Stomach smooth muscle (tissue), 2 donors: ENCODE measurements around the gene HTD2.
"Not testable (repeated sequence)": the region's sequence is repeated elsewhere in the genome, so short reads cannot be mapped to it uniquely, and the experiment has no call there.

Experiments
- H3K27ac ChIP-seq: one replicate; pipeline ENCODE4 v1.7.0; 2013; ENCODE audit warnings: mild to moderate bottlenecking, low read length, inconsistent platforms
- H3K27me3 ChIP-seq, 2 donors: one replicate each; pipeline ENCODE4 v1.7.0; 2013; ENCODE audit warnings: low read length in 2 of 2; ENCODE audit not compliant: insufficient read depth in 2 of 2, control insufficient read depth in 1 of 2
- H3K36me3 ChIP-seq, 2 donors: one replicate each; pipeline ENCODE4 v1.7.0; 2013; ENCODE audit warnings: low read length in 2 of 2; ENCODE audit not compliant: control insufficient read depth in 2 of 2, insufficient read depth in 2 of 2
- H3K4me1 ChIP-seq: one replicate; pipeline ENCODE4 v1.7.0; 2013; ENCODE audit warnings: low read length; ENCODE audit not compliant: control insufficient read depth, insufficient read depth
- H3K4me3 ChIP-seq, 2 donors: one replicate each; pipeline ENCODE4 v1.7.0; 2013; ENCODE audit warnings: low read length in 2 of 2
- H3K9ac ChIP-seq, 2 donors: one replicate each; pipeline ENCODE4 v1.7.0; 2013; ENCODE audit warnings: low read length in 2 of 2, mild to moderate bottlenecking in 1 of 2
- H3K9me3 ChIP-seq, 2 donors: one replicate each; pipeline ENCODE4 v1.7.0; 2013; ENCODE audit warnings: low read length in 2 of 2; ENCODE audit not compliant: control insufficient read depth in 2 of 2
- donor health status: healthy.
- donor health status: Pancreatic carcinoma.

HTD2 gene

GRCh38 chr3:58333206-58334012 is 27.1 kb downstream of the HTD2 start:
- Histone ChIP-seq H3K4me1 (peaks cover 16% of the 10 kb centered on the region), H3K9me3 (no peaks in the 10 kb centered on the region), H3K4me3 (peak overlapping the region; percentile 85 to 88), H3K9ac (peak overlapping the region; percentile 68 to 73), H3K36me3 (peaks cover 0 to 2% of the 10 kb centered on the region in 2 donors), H3K27me3 (no peaks in the 10 kb centered on the region), H3K27ac (peak overlapping the region; percentile 31)

DNA sequence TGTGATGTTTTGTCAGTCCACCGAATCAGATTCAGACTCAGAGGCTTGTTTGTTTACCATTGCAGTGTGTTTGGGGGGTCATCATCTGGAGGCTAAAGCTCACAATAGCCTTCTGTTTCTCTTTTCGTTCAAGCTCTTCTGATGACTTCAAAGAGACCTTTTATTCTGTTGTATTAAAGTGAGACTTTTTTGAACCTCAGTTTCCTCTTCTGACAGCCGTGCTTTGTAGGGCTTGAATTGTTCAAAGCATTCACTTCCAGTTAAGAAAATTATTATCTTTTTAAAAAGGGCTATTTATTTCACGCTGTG is 27.6 kb downstream of the HTD2 start:
- Histone ChIP-seq H3K27me3 (no peaks in the 10 kb centered on the region), H3K4me3 (peak overlapping the region; percentile 85 to 88), H3K27ac (peak overlapping the region; percentile 31), H3K4me1 (peaks cover 16% of the 10 kb centered on the region), H3K9ac (peak overlapping the region; percentile 68 to 73), H3K9me3 (no peaks in the 10 kb centered on the region), H3K36me3 (peaks cover 0 to 2% of the 10 kb centered on the region in 2 donors)

- Histone ChIP-seq H3K4me3 (peak overlapping the region; percentile 56 to 88), H3K9ac (peak overlapping the region in 1 of 2 donors; percentile 73)
Measured at GRCh38 chr3:58334506-58334884, 28.2 kb downstream of the HTD2 start.

GRCh38 chr3:58335652-58335947 is 29.3 kb downstream of the HTD2 start:
- Histone ChIP-seq H3K4me3 (peak overlapping the region in 1 of 2 donors; percentile 54), H3K4me1 (peaks cover 16% of the 10 kb centered on the region), H3K27ac (no peak overlapping the region), H3K9me3 (no peaks in the 10 kb centered on the region), H3K27me3 (no peaks in the 10 kb centered on the region), H3K9ac (peak overlapping the region in 1 of 2 donors; percentile 46), H3K36me3 (peaks cover 0 to 3% of the 10 kb centered on the region in 2 donors)

More at GRCh38 chr3:58334506-58334884, 28.2 kb downstream of the HTD2 start:
- H3K4me1 ChIP-seq, result peaks cover 16% of the 10 kb centered on the region
- peaks cover 0 to 2% of the 10 kb centered on the region in 2 donors for H3K36me3 ChIP-seq
- H3K27me3 ChIP-seq, result no peaks in the 10 kb centered on the region
- peak overlapping the region; percentile 18 for H3K27ac ChIP-seq
- H3K9me3 ChIP-seq, result no peaks in the 10 kb centered on the region

- no peak overlapping the region for H3K27ac ChIP-seq
- H3K4me1 ChIP-seq, result peaks cover 18% of the 10 kb centered on the region
- no peak overlapping the region for H3K4me3 ChIP-seq
- no peak overlapping the region for H3K9ac ChIP-seq
- H3K36me3 ChIP-seq, result peaks cover 0 to 3% of the 10 kb centered on the region in 2 donors
- H3K9me3 ChIP-seq, result no peaks in the 10 kb centered on the region
- H3K27me3 ChIP-seq, result no peaks in the 10 kb centered on the region
Measured at GRCh38 chr3:58336135-58336882, 30.0 kb downstream of the HTD2 start.

- Histone ChIP-seq H3K4me3 (no peak overlapping the region), H3K27me3 (no peaks in the 10 kb centered on the region), H3K4me1 (peaks cover 16% of the 10 kb centered on the region), H3K9me3 (no peaks in the 10 kb centered on the region), H3K36me3 (peaks cover 0 to 3% of the 10 kb centered on the region in 2 donors), H3K27ac (no peak overlapping the region), H3K9ac (no peak overlapping the region)
Measured at GRCh38 chr3:58337190-58337589, 30.9 kb downstream of the HTD2 start.

DNA sequence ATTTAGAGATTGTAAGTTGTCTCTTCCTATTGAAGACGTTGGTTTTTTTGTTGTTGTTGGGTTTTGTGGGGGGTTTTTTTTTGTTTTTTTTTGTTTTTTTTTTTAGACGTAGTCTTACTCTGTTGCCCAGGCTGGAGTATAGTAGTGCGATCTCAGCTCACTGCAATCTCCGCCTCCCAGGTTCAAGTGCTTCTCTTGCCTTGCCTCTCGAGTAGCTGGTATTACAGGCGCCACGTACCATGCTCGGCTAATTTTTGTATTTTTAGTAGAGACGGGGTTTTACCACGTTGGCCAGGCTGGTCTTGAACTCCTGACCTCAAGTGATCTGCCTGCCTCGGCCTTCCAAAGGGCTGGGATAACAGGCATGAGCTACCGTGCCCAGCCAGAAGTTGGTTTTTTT is 32.8 kb downstream of the HTD2 start:
- not testable (repeated sequence) for H3K4me3 ChIP-seq, H3K9me3 ChIP-seq, H3K9ac ChIP-seq, H3K36me3 ChIP-seq, H3K27me3 ChIP-seq, H3K27ac ChIP-seq
- H3K4me1 ChIP-seq, result peaks cover 10% of the 10 kb centered on the region

DNA sequence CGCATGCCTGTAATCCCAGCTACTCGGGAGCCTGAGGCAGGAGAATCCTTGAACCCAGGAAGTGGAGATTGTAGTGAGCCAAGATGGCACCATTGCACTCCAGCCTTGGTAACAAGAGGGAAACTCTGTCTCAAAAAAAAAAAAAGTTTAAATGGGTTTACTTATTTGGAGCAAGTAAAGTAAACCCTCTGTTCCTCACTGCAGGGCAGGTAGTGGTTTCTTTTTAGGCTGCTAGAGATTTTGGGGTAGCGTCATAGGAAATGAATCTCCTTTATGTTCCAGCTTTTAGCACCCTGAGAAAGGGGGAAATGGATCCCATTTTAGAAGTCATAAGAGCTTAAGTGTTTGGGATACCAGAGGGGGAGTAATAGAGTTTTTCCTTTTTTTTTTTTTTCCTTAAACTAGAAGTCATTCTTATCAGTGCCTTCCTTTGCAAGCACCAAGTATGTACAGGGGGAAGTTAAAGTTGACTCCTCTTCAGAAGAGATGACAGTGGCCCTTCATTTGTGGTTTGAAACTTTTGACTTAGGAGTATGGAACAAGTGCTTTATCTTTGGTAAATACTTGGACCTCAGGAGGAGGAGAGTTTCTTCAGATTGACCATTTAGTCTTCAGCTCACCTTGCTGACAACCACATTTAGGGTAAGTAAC is 34.4 kb downstream of the HTD2 start:
- no peak overlapping the region for H3K27ac ChIP-seq

GRCh38 chr3:58341376-58341775 is 35.1 kb downstream of the HTD2 start:
- Histone ChIP-seq H3K36me3 (peaks cover 0 to 3% of the 10 kb centered on the region in 2 donors), H3K27me3 (no peaks in the 10 kb centered on the region), H3K4me3 (no peak overlapping the region), H3K27ac (no peak overlapping the region), H3K9ac (no peak overlapping the region), H3K9me3 (no peaks in the 10 kb centered on the region), H3K4me1 (peaks cover 4% of the 10 kb centered on the region)

More for the DNA sequence above, 34.4 kb downstream of the HTD2 start:
- Histone ChIP-seq H3K27me3 (no peaks in the 10 kb centered on the region), H3K9ac (no peak overlapping the region), H3K4me3 (no peak overlapping the region), H3K4me1 (peaks cover 4% of the 10 kb centered on the region), H3K36me3 (peaks cover 0 to 3% of the 10 kb centered on the region in 2 donors), H3K9me3 (no peaks in the 10 kb centered on the region)

DNA sequence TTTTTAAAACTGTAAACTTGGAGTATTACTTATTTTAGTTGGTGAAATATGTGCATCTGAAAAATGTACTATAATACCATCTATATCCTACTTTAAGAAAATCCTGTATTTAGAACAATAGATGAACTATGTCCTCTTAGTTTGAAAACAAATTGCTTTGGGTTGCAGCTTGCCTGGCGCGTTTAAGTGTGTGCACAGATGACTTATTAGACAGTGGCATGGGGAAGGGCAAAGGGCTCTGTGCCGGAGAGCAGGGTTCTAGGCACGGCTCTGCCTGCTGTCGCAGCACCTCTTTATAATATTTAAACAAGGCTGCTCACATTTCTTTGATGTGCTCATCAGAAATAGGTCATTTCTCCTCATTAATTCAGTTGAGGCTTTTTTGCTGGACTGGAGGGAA is 36.4 kb downstream of the HTD2 start:
- no peak overlapping the region for H3K9ac ChIP-seq
- H3K9me3 ChIP-seq, result no peaks in the 10 kb centered on the region
- no peak overlapping the region for H3K27ac ChIP-seq
- no peaks in the 10 kb centered on the region for H3K27me3 ChIP-seq
- peaks cover 0 to 2% of the 10 kb centered on the region in 2 donors for H3K36me3 ChIP-seq
- H3K4me1 ChIP-seq, result peaks cover 4% of the 10 kb centered on the region
- H3K4me3 ChIP-seq, result no peak overlapping the region
